Activated CD4-positive, alpha-beta T cell treated with anti-CD3 and anti-CD28 coated beads for 48 hours (primary cell): ENCODE results near the gene ECT2.
"Not testable (repeated sequence)": the region's sequence is repeated elsewhere in the genome, so short reads cannot be mapped to it uniquely, and the experiment has no call there.

ENCODE experiments used
- DNase-seq: peaks from one replicate; pipeline ENCODE4 v3.0.0-alpha.2; 2020

ECT2 gene

GRCh38 chr3:172813462-172813861, 62.9 kb downstream of the ECT2 start:
- DNase-seq = no peak

GRCh38 chr3:172814738-172815137, 64.2 kb downstream of the ECT2 start:
- no peak for DNase-seq

DNA sequence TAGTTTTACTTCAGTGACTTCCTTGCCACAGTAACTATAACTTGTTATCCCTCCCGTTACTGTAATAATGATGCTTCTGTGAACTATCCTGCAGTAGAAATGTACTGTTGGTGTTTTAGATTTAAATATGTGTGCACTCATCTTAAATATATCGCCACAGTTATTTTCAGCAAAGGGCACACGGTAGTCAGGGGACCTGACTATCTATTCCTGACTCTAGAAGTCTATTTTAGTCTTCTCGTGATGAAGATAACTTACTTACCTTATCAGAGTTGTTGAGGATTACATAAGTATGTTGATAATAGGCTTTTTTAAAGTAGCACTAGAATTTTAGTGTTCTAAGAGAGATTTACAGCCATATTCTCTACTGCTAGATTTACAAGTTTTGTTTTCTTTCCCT, 65.3 kb downstream of the ECT2 start:
- DNase-seq = no peak

GRCh38 chr3:172816281-172816680, 65.8 kb downstream of the ECT2 start:
- no peak for DNase-seq

GRCh38 chr3:172816968-172817367, 66.4 kb downstream of the ECT2 start:
- DNase-seq = no peak

DNA sequence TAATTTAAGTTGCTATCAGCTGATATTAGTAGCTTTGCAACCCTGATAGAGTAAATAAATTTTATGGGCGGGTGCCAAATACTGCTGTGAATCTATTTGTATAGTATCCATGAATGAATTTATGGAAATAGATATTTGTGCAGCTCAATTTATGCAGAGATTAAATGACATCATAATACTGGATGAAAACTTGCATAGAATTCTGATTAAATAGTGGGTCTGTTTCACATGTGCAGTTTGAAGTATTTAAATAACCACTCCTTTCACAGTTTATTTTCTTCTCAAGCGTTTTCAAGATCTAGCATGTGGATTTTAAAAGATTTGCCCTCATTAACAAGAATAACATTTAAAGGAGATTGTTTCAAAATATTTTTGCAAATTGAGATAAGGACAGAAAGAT, 70.0 kb downstream of the ECT2 start:
- no peak for DNase-seq

- DNase-seq = no peak
Observed at GRCh38 chr3:172824229-172824628, 73.7 kb downstream of the ECT2 start.

DNA sequence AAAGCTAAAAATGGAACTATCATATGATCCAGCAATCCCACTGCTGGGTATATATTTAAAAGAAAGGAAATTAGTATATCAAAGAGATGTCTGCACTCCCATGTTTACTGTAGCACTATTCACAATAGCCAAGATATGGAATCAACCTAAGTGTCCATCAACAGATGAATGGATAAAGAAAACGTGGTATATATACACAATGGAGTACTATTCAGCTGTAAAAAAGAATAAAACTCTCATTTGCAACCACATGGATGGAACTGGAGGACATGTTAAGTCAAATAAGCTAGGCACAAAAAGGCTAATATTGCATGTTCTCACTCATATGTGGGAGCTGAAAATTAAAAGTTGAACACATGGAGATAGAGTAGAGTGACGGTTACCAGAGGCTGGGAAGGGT, 76.7 kb downstream of the ECT2 start:
- not testable (repeated sequence) for DNase-seq

DNA sequence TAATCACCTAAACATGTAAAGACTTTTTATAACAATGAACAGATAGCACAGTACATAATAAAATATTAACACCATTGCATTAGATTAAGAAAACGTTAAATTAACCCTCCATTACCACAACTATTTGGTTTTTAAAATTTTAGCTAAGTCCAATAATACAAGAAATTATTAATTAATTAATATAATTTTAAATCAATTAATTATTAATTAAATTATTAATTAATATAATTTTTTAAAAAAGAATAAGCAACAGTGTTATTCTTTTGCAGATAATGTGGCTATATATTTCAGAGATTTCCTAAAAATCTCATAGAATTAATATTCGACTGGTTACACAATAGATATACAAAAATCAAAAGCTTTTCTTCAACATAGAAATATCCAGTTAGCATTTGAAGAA, 82.5 kb downstream of the ECT2 start:
- DNase-seq = no peak

DNA sequence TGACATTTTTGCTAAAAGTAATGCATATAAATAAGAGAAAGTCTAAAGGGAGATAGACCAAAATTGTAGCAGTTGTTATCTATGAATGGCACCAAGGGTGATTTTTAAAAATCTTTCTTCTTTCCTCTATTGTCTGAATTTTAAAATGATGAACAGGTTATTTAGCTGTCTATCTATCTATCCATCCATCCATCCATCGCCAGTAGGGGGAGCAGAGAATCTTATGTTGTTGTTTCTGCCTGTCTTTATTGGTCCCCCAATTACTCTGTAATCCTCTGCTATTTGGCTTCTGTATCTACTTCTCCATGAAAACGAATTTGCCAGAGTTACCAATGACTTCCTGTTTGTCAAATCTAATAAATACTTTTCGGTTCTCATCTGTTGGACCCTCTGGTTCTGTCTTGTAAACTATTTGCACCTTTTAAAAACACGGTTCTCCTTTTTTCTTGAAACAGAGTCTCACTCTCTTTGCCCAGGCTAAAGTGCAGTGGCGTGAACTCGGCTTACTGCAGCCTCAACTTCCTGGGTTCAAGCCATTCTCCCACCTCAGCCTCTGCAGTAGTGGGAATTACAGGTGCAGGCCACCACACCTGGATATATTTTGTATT, 86.0 kb downstream of the ECT2 start:
- DNase-seq = peak; percentile 43

DNA sequence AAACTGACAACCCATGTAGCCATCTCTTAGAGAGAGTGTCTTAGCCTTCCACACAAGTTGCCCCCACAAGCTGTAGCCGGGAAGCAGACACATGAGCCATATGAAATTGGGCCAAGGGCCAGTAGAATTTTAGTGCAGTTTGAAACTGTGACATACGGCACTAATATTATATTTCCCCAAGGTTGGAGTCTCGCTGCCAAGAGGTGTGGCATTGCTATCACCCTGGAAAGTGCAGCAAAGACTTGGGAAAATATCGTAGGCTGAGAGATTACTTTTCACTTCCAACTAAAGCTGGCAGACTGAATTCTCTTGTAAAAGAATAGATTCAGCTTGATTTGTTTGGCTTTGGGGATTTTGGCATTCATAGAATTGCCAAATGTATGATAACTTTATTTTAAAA, 89.2 kb downstream of the ECT2 start:
- no peak for DNase-seq

DNA sequence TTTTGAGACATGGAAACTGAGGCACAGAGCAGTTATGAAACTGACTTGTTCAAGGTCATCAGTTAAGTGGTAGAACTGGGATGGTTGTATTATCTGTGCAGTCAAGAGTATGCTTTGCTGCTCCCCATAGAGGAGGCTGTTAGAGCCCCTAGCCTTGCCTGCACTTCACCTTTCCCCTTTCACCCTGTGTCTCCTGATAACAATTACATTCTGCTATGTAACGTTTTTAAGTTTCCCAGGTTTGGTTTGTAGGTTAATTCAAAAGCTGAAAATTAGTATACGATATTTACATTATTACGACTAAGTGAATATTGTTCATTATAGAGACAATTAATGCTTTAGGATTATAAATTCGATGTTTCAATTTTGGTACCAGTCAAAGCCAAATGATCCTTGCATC, 89.9 kb downstream of the ECT2 start:
- no peak for DNase-seq

DNA sequence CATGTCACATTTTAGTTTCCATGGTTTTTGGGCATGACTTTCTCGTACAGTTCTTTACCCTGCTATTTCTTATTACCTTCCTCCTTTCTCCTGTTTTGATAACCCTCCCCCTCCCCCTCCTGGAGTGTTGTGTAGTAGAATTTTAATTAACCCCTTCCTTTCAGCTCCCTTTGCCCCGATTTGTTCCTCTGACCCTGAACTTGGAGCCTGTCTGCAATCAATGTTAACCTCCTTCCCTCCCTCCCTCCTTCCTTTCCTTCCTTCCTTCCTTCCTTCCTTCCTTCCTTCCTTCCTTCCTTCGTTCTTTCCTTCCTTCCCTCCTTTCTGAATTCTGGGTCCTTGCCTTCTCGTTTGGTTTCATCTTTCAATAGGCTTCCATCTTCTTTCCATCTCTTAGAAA, 90.4 kb downstream of the ECT2 start:
- DNase-seq = no peak

DNA sequence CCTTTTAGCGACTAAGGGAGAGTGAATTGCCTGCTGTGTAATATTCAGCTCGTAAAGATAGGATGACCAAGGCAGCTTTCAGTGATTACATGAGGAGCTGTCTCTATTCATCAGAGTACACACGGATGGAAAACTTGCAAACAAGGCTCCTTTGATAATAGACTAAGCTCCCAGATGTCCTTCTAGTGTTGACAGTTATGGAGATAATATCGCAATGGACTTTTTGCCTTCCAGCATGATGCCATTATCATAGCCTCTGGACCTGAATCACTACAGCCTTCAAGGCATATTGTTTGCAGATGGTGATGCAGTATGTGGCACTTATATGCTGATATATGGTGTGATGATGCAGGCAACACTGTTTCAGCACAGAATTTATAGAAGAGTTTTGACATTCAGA, 93.9 kb downstream of the ECT2 start:
- no peak for DNase-seq

GRCh38 chr3:172846103-172846561, 95.6 kb downstream of the ECT2 start:
- DNase-seq = no peak

GRCh38 chr3:172846706-172847105, 96.2 kb downstream of the ECT2 start:
- no peak for DNase-seq

DNA sequence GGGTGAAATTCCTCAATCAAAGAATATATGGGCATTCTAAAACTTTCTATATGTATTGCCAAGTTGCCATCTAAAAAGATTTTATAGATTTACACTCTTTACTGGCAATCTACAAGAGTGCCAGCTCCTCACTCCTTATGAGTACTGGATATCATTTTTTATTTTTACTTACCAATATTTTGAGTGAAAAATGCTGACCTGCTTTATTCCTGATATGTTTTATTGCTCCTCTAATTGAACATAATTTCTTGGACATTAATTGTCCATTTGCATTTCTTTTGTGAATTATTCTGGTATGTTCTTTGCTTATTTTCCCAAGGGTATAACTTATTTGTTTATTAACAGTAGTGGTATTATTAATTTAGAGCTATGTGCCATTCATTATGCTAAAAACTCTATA, 96.8 kb downstream of the ECT2 start:
- DNase-seq = no peak

DNA sequence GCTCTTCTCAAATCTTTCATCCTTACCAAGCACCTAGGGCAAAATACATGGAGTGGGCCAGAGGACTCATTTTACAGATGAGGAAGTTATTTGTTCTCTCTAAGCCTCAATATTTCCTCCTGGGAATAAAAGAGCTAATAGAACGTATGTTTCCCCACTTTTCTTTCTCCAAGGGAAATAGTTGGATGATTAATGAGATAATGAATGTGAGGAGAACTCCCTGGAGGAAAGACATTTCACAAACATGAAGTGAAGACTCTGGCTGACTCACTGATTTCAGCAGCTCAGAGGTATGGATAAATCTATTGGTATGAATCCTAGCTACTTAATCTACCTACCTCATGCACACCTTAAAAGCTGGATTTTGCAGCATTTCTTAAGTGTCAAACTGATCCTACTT, 98.4 kb downstream of the ECT2 start:
- DNase-seq = no peak

DNA sequence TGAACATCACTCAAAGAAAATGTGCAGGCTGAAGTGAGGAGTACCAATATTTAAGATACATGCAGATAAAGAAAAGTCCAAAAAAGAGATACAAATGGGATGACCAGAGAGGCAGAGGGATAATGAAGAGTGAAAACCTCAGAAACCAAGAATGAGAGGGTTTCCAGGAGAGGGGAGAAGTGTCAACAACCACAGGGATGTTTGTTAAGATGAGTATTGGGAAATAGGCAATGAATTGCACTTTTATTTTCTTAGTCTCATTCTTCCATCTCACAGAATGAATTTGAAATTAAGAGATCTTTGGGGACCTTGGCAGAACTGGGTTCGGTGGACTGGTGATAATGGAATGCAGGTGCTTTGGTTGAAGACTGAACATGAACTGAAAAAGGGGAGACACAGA, 102.5 kb downstream of the ECT2 start:
- DNase-seq = no peak

- no peak for DNase-seq
Observed at GRCh38 chr3:172853921-172854666, 103.6 kb downstream of the ECT2 start.

GRCh38 chr3:172855037-172855436, 104.5 kb downstream of the ECT2 start:
- no peak for DNase-seq

GRCh38 chr3:172856795-172857742, 106.5 kb downstream of the ECT2 start:
- no peak for DNase-seq

- no peak for DNase-seq
Observed at GRCh38 chr3:172859041-172859440, 108.5 kb downstream of the ECT2 start.
